GM10847 (cell line): ENCODE measurements around the gene PLCB2.

Experiments
- POLR2A ChIP-seq: IDR thresholded peaks from 2 replicates; pipeline ENCODE4 v1.6.1; 2011; ENCODE audit not compliant: insufficient read length; ENCODE audit errors: extremely low read depth

Gene PLCB2

DNA sequence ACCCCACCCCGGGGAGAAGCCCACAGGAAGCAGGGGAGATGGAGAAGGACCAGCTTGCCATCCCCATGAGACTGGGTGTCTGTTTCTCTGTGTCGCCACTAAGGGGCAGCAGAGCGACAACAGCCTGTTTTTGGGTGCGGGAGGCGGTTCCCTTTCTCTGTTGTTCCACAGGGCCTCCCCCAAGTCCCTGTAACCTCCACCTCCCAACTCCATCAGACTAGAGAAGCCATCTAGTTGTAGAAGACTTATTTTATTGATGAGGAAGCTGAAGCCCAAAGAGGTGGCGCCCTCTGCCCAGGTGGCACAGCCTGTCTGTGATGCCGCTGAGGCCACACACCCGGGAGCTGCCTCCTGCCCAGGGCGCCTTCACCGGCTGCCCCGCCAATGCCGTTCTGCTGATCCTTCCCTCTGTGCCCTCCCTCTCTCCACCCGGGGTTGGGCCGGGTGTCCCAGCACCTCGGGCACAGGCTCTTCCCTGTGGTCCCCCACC lies 36.9 kb upstream of the PLCB2 start:
- no peak for TF ChIP-seq POLR2A

GRCh38 chr15:40344217-40344616 lies 36.5 kb upstream of the PLCB2 start:
- TF ChIP-seq POLR2A, result no peak

GRCh38 chr15:40343512-40343911 lies 35.8 kb upstream of the PLCB2 start:
- TF ChIP-seq POLR2A, result no peak

DNA sequence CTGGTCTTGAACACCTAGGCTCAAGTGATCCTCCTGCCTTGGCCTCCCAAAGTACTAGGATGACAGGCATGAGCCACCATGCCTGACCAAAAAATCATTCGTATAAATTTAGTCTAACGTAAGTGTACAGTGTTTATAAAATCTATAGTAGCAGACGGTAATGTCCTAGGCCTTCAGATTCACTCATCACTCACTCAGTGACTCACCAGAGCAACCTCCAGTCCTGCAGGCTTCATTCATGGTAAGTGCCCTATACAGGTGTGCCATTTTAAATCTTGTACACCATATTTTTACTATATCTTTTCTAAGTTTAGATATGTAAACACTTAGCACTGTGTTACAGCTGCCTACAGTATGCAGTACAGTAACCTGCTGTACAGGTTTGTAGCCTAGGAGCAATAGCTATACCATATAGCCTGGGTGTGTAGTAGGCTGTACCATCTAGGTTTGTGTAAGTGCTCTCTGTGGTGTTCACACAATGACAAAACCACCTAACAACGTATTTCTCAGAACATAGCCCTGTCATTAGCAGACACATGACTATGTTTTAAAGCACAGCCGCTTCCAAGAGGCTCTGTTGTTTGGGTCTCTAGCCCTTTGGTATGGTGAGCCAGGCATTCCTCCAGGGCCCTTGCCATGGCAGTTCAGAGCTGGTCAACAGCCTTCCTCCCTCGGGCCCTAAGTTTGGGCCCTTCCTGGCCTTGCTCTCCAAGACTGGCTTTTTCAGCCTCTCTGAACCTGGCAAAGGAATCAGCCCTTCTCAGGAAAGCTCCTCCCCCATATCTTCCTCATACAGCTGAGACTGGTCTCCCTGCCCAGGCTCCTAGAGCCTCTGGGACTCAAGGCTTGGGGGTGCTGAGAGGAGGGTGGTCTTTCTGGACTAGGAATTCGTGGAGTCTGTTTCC lies 34.9 kb upstream of the PLCB2 start:
- no peak for TF ChIP-seq POLR2A

DNA sequence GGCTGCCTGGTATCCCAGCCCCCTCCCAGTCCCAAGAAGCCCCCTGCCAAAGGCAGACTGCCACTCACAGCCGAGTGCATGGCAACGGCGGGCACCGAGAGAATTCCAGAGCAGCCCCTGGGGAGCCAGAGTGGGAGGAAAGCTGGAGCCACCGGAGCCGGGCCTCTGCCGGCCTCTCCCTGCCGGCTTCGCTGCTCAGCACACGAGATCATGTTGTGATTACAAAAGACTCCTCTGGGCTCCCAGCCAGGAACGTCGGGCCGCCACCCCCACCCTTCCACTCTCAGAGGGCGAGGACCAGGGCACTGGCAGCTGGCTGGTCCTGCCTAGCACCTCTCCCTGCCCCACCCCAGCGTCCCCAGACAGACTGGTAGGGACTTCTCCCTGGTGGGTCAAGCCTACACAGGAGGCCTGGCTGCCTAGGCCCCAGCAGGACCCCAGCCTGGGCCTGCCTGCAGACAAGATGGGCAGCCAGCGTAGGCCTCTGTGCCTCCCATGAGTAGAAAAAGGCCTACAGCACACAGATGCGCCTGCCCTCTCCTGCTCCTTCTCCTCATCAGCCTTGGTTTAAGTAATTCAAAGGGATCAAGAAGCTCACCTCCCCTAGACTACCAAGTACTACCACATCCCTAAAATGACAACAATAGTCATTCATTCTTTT lies 33.1 kb upstream of the PLCB2 start, which contains the start of gene CCDC9B:
TSS of gene CCDC9B (minus strand) at position 200 of the 661 bp plus-strand sequence. CDS start at position 80, 120 bp downstream.
- no peak for TF ChIP-seq POLR2A

- no peak for TF ChIP-seq POLR2A
Measured at GRCh38 chr15:40340038-40340739, 32.5 kb upstream of the PLCB2 start.

GRCh38 chr15:40339621-40339945 lies 31.8 kb upstream of the PLCB2 start:
- TF ChIP-seq POLR2A, result no peak

DNA sequence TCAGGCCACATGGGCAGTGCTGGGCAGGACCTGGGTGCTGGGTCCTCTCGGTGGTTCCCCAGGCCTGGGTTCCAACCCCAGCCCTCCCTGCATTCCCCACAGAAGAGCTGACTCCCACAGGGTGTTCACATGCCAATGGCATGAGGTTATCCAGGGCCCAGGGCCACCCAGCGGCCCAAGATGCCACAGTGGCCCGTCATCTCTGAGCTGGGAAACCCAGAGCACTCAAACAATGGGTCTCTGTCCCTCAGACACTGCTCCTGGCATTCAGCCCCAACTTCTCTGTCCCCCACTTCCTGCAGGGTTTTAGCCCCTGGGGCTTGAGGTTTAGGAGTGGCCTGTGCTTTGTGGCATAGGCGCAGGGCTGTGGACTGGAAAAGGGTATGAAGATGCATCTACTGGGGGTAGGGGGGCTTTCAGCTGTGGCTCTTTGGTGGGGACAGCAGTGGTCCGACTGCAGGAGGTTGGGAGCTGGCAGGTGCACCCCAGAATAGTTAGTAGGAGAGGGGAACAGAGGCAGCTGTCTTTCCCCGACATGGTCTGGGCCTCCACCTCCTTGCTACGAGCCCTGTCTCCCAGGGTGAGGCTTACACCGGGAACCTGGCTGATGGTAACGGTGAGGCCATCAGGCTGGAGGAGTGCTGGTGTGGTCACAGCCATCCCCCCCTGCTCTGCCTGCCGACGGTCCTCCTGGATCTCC lies 31.3 kb upstream of the PLCB2 start:
- no peak for TF ChIP-seq POLR2A

DNA sequence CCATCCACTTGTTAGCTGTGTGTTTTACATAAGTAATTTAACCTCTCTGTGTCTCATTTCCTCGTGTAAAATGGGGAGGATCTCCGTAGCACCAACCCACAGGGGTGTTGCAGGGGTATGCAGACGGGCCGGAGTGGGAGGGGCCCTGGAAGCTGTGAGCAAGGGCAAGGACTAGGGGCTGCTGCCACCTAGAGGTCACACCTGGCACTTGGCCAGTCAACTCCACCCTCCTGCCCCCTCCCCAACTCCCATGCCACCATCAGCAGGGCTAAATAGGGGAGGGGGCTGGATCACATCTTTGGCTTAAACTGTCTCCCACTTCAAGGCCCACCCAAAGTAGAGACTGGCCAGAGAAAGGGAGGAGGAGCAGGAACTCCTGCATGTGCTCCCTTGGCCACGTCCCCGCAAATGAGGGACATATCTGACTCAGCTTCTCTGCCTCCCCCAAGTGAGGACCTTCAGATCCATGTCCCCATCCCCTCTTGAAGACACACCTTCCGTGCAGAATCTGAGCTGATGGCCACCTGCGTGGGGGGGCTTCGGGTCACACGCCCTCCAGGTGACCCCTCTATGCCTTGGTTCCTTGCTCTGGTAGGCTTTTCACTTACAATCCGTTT lies 30.4 kb upstream of the PLCB2 start:
- no peak for TF ChIP-seq POLR2A

- TF ChIP-seq POLR2A, result no peak
Measured at GRCh38 chr15:40337597-40337996, 29.9 kb upstream of the PLCB2 start.

DNA sequence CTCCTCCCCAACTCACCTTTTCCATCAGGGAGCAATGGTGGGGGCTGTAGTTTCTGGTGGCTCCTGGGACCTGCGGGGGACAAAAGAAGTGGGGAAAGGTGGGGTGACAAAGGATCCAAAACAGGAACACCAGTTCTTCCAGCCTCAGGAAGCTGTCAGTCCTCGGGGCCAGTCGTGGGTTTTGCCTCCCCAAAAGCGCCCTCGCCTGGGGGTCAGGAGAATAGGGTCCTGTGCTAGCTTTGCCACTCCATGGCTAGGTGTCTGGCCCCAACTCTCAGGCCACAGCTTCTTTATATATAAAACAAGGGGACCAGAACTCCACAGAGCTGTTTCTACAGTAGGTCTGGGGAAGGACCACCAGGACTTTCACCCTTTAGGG lies 29.0 kb upstream of the PLCB2 start:
- TF ChIP-seq POLR2A, result no peak

DNA sequence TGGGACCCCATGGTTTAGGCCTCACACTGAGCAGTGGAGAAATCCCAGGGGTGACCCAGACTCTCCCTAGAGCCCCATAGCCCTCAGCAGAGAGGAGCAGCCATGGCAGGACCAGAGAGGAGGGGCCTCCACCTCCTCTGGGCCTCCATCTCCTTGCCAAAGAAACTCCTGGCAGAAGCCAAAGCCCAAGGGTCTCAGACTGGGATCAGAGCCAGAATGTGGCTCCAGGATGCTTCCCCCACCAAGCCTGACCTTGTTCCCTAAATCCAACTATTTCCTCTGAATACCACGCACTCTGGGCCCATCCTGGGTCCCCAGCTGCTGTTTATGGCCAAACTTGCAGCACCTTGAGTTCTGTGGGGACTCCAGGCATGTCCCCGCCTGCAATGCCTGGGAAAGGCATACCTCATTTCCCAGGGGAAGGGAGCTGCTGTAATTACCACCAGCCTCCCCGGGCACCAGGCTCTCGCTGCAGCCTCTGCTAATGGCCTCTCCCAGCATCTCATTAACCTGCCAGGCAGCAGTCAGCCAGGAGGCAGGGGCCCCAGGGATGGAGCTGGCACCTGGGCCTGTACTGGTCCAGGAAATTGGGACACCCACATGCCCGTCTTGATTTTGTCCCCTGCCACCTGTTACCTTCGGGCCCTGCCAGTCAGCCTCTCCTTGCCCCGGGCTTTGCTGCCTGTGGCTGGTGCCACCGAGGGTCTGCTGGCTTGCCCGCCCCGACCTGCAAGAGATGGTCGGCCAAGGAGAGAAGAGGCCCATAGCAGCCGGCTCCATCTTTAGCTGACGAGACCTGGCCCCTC lies 28.4 kb upstream of the PLCB2 start:
- no peak for TF ChIP-seq POLR2A

GRCh38 chr15:40334941-40335795 lies 27.4 kb upstream of the PLCB2 start:
- no peak for TF ChIP-seq POLR2A
